Heart right ventricle (tissue), 16 donors: ENCODE measurements around the gene NHERF1. TPM values are rescaled to one million over a fixed set of nuclear protein-coding genes. Genes with fewer than 3 reads are reported as not detected.

Source experiments
- ATAC-seq, 8 donors: fragments of 200-7000 bp; cut with Tn5 transposase; one replicate each; pipeline ENCODE4 v1.9.1; 2020; ENCODE audit warnings: mild to moderate bottlenecking in 8 of 8, moderate library complexity in 8 of 8, moderate number of reproducible peaks in 1 of 8
- DNase-seq, 2 donors: peaks; one replicate each; pipeline ENCODE4 v3.0.0-alpha.2; 2020
- H3K27ac ChIP-seq, 10 donors: fragments of 200-600 bp; sonication (generic) in 2 of 10; one replicate each; pipeline versions ENCODE4 v1.5.0 to v1.8.0; 2020 to 2022; ENCODE audit warnings: mild to moderate bottlenecking in 3 of 10
- H3K27me3 ChIP-seq, 7 donors: fragments of 200-600 bp; one replicate each; pipeline ENCODE4 v1.8.0; 2021 to 2022; ENCODE audit warnings: mild to moderate bottlenecking in 2 of 7
- H3K36me3 ChIP-seq, 9 donors: fragments of 200-600 bp; sonication (generic) in 1 of 9; one replicate each; pipeline versions ENCODE4 v1.5.0 to v1.8.0; 2020 to 2022; ENCODE audit warnings: mild to moderate bottlenecking in 2 of 9
- H3K4me1 ChIP-seq, 9 donors: fragments of 200-600 bp; sonication (generic) in 1 of 9; one replicate each; pipeline versions ENCODE4 v1.5.0 to v1.8.0; 2020 to 2022; ENCODE audit warnings: mild to moderate bottlenecking in 4 of 9
- H3K4me3 ChIP-seq, 10 donors: fragments of 200-600 bp; sonication (generic) in 2 of 10; one replicate each; pipeline versions ENCODE4 v1.5.0 to v1.8.0; 2020 to 2022; ENCODE audit warnings: mild to moderate bottlenecking in 7 of 10, moderate library complexity in 2 of 10
- H3K9me3 ChIP-seq, 11 donors: fragments of 200-600 bp in 10 of 11; sonication (generic) in 2 of 11; one replicate each; pipeline versions ENCODE4 v1.5.0 to v1.8.0; 2013 to 2022; ENCODE audit warnings: mild to moderate bottlenecking in 2 of 11, control low read depth in 1 of 11, moderate library complexity in 1 of 11
- CTCF ChIP-seq, 9 donors: fragments of 200-600 bp; sonication (generic) in 2 of 9; IDR thresholded peaks; one replicate each; pipeline versions ENCODE4 v1.5.0 to v1.8.0; 2021 to 2022; ENCODE audit warnings: antibody characterized with exemption in 9 of 9, mild to moderate bottlenecking in 5 of 9, moderate library complexity in 1 of 9
- WGBS, 2 donors: extraction: QIAGEN DNeasy Blood & Tissue Kit; methylation state at CpG; one replicate each; pipeline ENCODE4 v1.1.7; 2013; ENCODE audit warnings: inconsistent platforms in 1 of 2; 5-methylcytosine and 5-hydroxymethylcytosine counted together
- intact Hi-C, 10 donors: fragments of 100-400 bp; cut with DNase I; formaldehyde crosslinking; loops; one replicate each; pipeline versions ENCODE4 v1.11.1 to v1.14.2; 2022
- long read RNA-seq, 3 donors: library from polyadenylated mRNA; unstranded; transcript quantifications; one replicate each; pipeline ENCODE4 v2.0.0, GENCODE V29; 2020 to 2021
- polyA plus RNA-seq, 2 donors: library from polyadenylated mRNA; stranded (reverse); fragments of 200-250 nt; gene quantifications; one replicate each; pipeline ENCODE4 v1.2.3, GENCODE V29; 2013
- total RNA-seq, 10 donors: library from RNA; stranded (reverse); fragmentation: NEBNext Ultra II Directional in 3 of 10; extraction: Animal tissue kit (Norgen Biotek cat#: 25700) in 3 of 10; gene quantifications; one replicate each; pipeline versions ENCODE4 v1.2.1 to v1.2.4, GENCODE V29; 2021 to 2023
- donor health status: Arrhythmogenic right ventricular cardiomyopathy.
- donor health status: ischemic (EF 13 %, LVEDD 7.1; RV severe dilation, severe dysfunction).
- donor health status: healthy with polysubstance abuse.
- donor health status: DM: no; HTN: yes; CAD: no.
- donor health status: DM: no; HTN: no; CAD: no.
- donor health status: ischemic (EF 25% LVEDD 6.9; RV normal size, moderate dysfunction).
- donor health status: ischemic (EF 25% LVEDD 5.7; RV mildly dilated, moderate dysfunction).
- donor health status: healthy.
- donor health status: DM: yes; HTN: yes; CAD: no.
- donor health status: Ischemic cardiomyopathy.
- donor health status: ischemic (EF 35%, LVEDD 5.7; RV mildly dilated, moderate dysfunction).
- donor health status: nonischemic (EF 11% LVEDD 7.7; RV severe dilation, severe dysfunction).
- donor health status: DM: yes; HTN: yes; CAD: no.
- donor health status: PGD.
- donor health status: ischemic (EF 29% LVEDD 5.4; RV normal size, mild dysfunction).
- donor health status: nonischemic (EF 23%, LVEDD 6.1; RV moderate dilation, normal function).

NHERF1 gene
- 10 to 100 TPM in 6 of 10 donors, 1 to 10 TPM in 4; 6.7 to 33.4 (median 12.7) TPM for total RNA-seq
- polyA plus RNA-seq: 10 to 100 TPM in 1 of 2 donors, 1 to 10 TPM in 1; 6.9 to 24.5 TPM
- long read RNA-seq, donor 1, transcript SLC9A3R1-201 (6 exons, 1,969 nt): major isoform, 12 of 14 reads
- long read RNA-seq, donor 1, partial matches to known transcripts: 1 of 14 reads
- long read RNA-seq, donor 1, other reads (novel, unspliced or antisense): 0 of 14 reads
- long read RNA-seq, donor 2, transcript SLC9A3R1-201 (6 exons, 1,969 nt): major isoform, 5 of 12 reads
- long read RNA-seq, donor 2, partial matches to known transcripts: 1 of 12 reads
- long read RNA-seq, donor 2, other reads (novel, unspliced or antisense): 6 of 12 reads
- long read RNA-seq, donor 3, transcript SLC9A3R1-201 (6 exons, 1,969 nt): major isoform, 24 of 26 reads
- long read RNA-seq, donor 3, partial matches to known transcripts: 0 of 26 reads
- long read RNA-seq, donor 3, other reads (novel, unspliced or antisense): 2 of 26 reads

DNA sequence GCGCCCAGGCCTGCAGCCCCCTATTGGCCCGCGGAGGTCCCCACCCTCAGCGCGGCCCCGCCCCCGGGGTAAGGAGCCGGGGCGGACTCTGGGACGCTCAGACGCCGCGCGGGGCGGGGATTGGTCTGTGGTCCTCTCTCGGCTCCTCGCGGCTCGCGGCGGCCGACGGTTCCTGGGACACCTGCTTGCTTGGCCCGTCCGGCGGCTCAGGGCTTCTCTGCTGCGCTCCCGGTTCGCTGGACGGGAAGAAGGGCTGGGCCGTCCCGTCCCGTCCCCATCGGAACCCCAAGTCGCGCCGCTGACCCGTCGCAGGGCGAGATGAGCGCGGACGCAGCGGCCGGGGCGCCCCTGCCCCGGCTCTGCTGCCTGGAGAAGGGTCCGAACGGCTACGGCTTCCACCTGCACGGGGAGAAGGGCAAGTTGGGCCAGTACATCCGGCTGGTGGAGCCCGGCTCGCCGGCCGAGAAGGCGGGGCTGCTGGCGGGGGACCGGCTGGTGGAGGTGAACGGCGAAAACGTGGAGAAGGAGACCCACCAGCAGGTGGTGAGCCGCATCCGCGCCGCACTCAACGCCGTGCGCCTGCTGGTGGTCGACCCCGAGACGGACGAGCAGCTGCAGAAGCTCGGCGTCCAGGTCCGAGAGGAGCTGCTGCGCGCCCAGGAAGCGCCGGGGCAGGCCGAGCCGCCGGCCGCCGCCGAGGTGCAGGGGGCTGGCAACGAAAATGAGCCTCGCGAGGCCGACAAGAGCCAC lies at the start of gene NHERF1:
NHERF1 (plus strand) TSS at position 100 of the 750 bp plus-strand sequence; CDS start at position 319, 219 bp downstream.
- peak within 1 kb of the TSS; percentile 68 to 95 (median 88) for H3K4me3 ChIP-seq
- peak; percentile 93 to 98 (median 96) for ATAC-seq
- peak within 1 kb of the TSS; percentile 37 to 92 (median 82) for H3K27ac ChIP-seq
- peaks cover 7 to 85% (median 49%) of the 10 kb centered on the region in 9 donors for H3K4me1 ChIP-seq
- H3K27me3 ChIP-seq: no peaks in the 10 kb centered on the region
- 0% methylated on average over 76 to 90 of the region's 90 CpGs for WGBS, 2 donors
- TF ChIP-seq CTCF (IDR thresholded peaks at IDR 0.05): peak in 3 of 9 donors; percentile 19 to 37 (median 25)
- intact Hi-C loops: loop anchor here in 4 of 10 donors (2.0 to 10.0 kb wide), 5 partner anchors 22 to 544 kb away; partner anchors contain the start of gene RPL38 (in 1 of the 4)
- peaks cover 0 to 4% (median 0%) of the 10 kb centered on the region in 9 donors for H3K36me3 ChIP-seq
- H3K9me3 ChIP-seq: no peaks in the 10 kb centered on the region
- peak; percentile 93 to 96 for DNase-seq

GRCh38 chr17:74699236-74699635 lies 49.2 kb upstream of the NHERF1 start:
- Histone ChIP-seq H3K9me3 (no peaks in the 10 kb centered on the region), H3K4me1 (peaks cover 0 to 5% (median 0%) of the 10 kb centered on the region in 9 donors), H3K36me3 (peaks cover 0 to 13% (median 0%) of the 10 kb centered on the region in 9 donors), H3K27ac (no peak overlapping the region), H3K27me3 (peaks cover 0 to 29% (median 8%) of the 10 kb centered on the region in 7 donors), H3K4me3 (no peak overlapping the region)
- WGBS, 2 donors: 56 to 60% methylated on average over 9 of the region's 9 CpGs
- TF ChIP-seq CTCF (IDR thresholded peaks at IDR 0.05): no peak
- ATAC-seq (no peak), DNase-seq (no peak)
- intact Hi-C loops: no loop called here

GRCh38 chr17:74702116-74702871 lies 46.1 kb upstream of the NHERF1 start:
- peaks cover 0 to 18% (median 0%) of the 10 kb centered on the region in 7 donors for H3K27me3 ChIP-seq
- 61 to 66% methylated on average over 9 of the region's 9 CpGs for WGBS, 2 donors
- DNase-seq (no peak), ATAC-seq (no peak)
- H3K9me3 ChIP-seq: no peaks in the 10 kb centered on the region
- peaks cover 0 to 5% (median 0%) of the 10 kb centered on the region in 9 donors for H3K4me1 ChIP-seq
- intact Hi-C loops: no loop called here
- peaks cover 0 to 8% (median 0%) of the 10 kb centered on the region in 9 donors for H3K36me3 ChIP-seq
- H3K27ac ChIP-seq: no peak overlapping the region
- no peak for TF ChIP-seq CTCF (IDR thresholded peaks at IDR 0.05)
- H3K4me3 ChIP-seq: no peak overlapping the region
